Measurements from ENCODE around the gene GPR119.
"Not testable (repeated sequence)": the region's sequence is repeated elsewhere in the genome, so short reads cannot be mapped to it uniquely, and the experiment has no call there.

GPR119 gene

GRCh38 chrX:130338869-130339268 is 46.6 kb downstream of the GPR119 start:
- not testable (repeated sequence) for DNase-seq

- no peak for DNase-seq
These were observed 48.9 kb downstream of the GPR119 start for GRCh38 chrX:130336531-130336930.
